Natural killer cell (primary cell): ENCODE measurements around the gene THSD7B. TPM values are rescaled to one million over a fixed set of nuclear protein-coding genes. Genes with fewer than 3 reads are reported as not detected.
"Not testable (repeated sequence)": the region's sequence is repeated elsewhere in the genome, so short reads cannot be mapped to it uniquely, and the experiment has no call there.

ENCODE experiments used
- ATAC-seq, 3 donors: fragments of 150-1000 bp in 2 of 3; fragments of 200-7000 bp in 1 of 3; cut with Tn5 transposase; 1 replicate in 1 of 3; 2 replicates in 2 of 3; pipeline ENCODE4 v1.10.0; 2021; ENCODE audit warnings: mild to moderate bottlenecking in 2 of 3, moderate library complexity in 2 of 3
- DNase-seq, 2 donors: peaks; one replicate each; pipeline versions ENCODE4 v3.0.0 to v3.0.0-alpha.2; 2013 to 2021; ENCODE audit warnings: mixed read lengths in 1 of 2
- H3K27ac ChIP-seq: one replicate; pipeline ENCODE4 v1.5.1; 2013; ENCODE audit warnings: mild to moderate bottlenecking, low read length
- H3K27me3 ChIP-seq: one replicate; pipeline ENCODE4 v1.6.1; 2013; ENCODE audit warnings: low read length; ENCODE audit not compliant: control insufficient read depth, insufficient read depth
- H3K36me3 ChIP-seq: one replicate; pipeline ENCODE4 v1.6.1; 2013; ENCODE audit warnings: low read length; ENCODE audit not compliant: control insufficient read depth, insufficient read depth
- H3K4me1 ChIP-seq: one replicate; pipeline ENCODE4 v1.6.1; 2013; ENCODE audit warnings: low read length; ENCODE audit not compliant: control insufficient read depth, insufficient read depth
- H3K4me3 ChIP-seq: one replicate; pipeline ENCODE4 v1.5.1; 2013; ENCODE audit warnings: low read length
- H3K9me3 ChIP-seq: one replicate; pipeline ENCODE4 v1.6.1; 2013; ENCODE audit warnings: low read length; ENCODE audit not compliant: control insufficient read depth, insufficient read depth
- H3K27ac Mint-ChIP-seq, 2 donors: one replicate each; pipeline ENCODE4 v1.8.0; 2022; ENCODE audit warnings: mild to moderate bottlenecking in 2 of 2, mixed read lengths in 2 of 2, moderate library complexity in 1 of 2
- H3K27me3 Mint-ChIP-seq, 2 donors: one replicate each; pipeline ENCODE4 v1.8.0; 2022; ENCODE audit warnings: low read depth in 2 of 2, mixed read lengths in 2 of 2
- H3K36me3 Mint-ChIP-seq: one replicate; pipeline ENCODE4 v1.8.0; 2022; ENCODE audit warnings: mixed read lengths
- H3K4me1 Mint-ChIP-seq, 2 donors: one replicate each; pipeline ENCODE4 v1.8.0; 2022; ENCODE audit warnings: mixed read lengths in 2 of 2
- H3K4me3 Mint-ChIP-seq: one replicate; pipeline ENCODE4 v1.8.0; 2022; ENCODE audit warnings: mild to moderate bottlenecking, moderate library complexity, mixed read lengths
- H3K9me3 Mint-ChIP-seq, 2 donors: one replicate each; pipeline ENCODE4 v1.8.0; 2022; ENCODE audit warnings: mixed read lengths in 2 of 2
- WGBS: methylation state at CpG from one replicate; pipeline ENCODE4 v1.1.7; 2013; ENCODE audit warnings: missing lambda C conversion rate; ENCODE audit not compliant: insufficient coverage; 5-methylcytosine and 5-hydroxymethylcytosine counted together
- intact Hi-C: fragments of 100-400 bp; cut with micrococcal nuclease; formaldehyde crosslinking; loops from one replicate; pipeline ENCODE4 v1.14.2; 2022
- total RNA-seq, 4 donors: library from RNA; stranded (reverse); fragments of 120-200 nt in 1 of 4; gene quantifications; one replicate each; pipeline versions ENCODE4 v1.2.3 to v1.2.4, GENCODE V29; 2013 to 2022
- TF ChIP-seq, protein P1 (sequence below): fragments of 200-600 bp; IDR thresholded peaks from one replicate; pipeline ENCODE4 v1.8.0; 2022; ENCODE audit warnings: antibody characterized with exemption

Gene THSD7B
- total RNA-seq, 3 donors from 2014 or later (not counting 1 experiment from before 2014, with no cell fraction given): not detected

DNA sequence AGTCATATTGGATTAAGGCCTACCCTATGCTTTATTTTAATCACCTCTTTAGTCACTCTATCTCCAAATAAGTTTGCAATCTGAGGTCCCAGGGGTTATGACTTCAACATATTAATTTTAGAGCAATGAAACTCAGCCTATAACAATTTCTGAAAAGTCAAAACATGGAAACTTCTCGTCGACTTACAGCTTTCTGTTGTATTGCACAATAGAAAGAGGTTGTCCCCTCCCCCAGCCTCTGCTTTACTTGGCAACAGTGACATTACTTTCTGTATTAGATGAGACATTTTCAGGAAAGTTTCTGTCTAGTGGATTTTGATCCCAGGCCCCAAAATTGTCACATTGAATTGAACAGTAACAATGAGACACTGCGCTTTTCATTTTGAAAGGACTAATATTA is 326.4 kb downstream of the THSD7B start:
- no peak for DNase-seq
- Mint-ChIP-seq H3K27me3 (no peaks in the 10 kb centered on the region), H3K9me3 (peaks cover 3 to 8% of the 10 kb centered on the region in 2 donors), H3K36me3 (no peaks in the 10 kb centered on the region), H3K4me3 (no peak overlapping the region), H3K27ac (no peak overlapping the region), H3K4me1 (no peaks in the 10 kb centered on the region)
- intact Hi-C loops: no loop called here
- H3K27me3 ChIP-seq: no peaks in the 10 kb centered on the region
- H3K4me1 ChIP-seq: no peaks in the 10 kb centered on the region
- no peaks in the 10 kb centered on the region for H3K36me3 ChIP-seq
- TF ChIP-seq, protein P1, sequence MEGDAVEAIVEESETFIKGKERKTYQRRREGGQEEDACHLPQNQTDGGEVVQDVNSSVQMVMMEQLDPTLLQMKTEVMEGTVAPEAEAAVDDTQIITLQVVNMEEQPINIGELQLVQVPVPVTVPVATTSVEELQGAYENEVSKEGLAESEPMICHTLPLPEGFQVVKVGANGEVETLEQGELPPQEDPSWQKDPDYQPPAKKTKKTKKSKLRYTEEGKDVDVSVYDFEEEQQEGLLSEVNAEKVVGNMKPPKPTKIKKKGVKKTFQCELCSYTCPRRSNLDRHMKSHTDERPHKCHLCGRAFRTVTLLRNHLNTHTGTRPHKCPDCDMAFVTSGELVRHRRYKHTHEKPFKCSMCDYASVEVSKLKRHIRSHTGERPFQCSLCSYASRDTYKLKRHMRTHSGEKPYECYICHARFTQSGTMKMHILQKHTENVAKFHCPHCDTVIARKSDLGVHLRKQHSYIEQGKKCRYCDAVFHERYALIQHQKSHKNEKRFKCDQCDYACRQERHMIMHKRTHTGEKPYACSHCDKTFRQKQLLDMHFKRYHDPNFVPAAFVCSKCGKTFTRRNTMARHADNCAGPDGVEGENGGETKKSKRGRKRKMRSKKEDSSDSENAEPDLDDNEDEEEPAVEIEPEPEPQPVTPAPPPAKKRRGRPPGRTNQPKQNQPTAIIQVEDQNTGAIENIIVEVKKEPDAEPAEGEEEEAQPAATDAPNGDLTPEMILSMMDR: no peak
- 89% methylated on average over 2 of the region's 3 CpGs for WGBS
- ATAC-seq: no peak
- no peak overlapping the region for H3K27ac ChIP-seq
- H3K4me3 ChIP-seq: no peak overlapping the region
- H3K9me3 ChIP-seq: no peaks in the 10 kb centered on the region

DNA sequence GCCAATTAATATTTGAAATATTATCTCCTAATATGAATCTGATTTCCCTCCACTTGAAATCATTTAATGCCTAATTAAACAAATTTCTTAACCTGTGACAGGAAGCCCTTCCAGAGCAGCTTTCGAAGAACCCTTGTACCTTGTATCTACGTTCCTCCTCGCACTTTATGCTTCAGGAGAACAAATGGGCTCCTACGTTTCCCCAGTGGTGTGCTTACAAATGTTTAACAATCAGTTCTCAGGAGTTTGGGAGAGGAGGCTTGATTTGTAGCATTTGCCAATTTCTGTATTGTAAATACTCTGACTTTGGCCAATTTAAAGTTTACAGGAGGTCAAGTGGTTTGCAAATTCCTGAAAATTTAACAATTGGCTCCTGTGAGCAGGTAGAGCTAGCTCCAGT is 327.8 kb downstream of the THSD7B start:
- H3K36me3 Mint-ChIP-seq: no peaks in the 10 kb centered on the region
- no peaks in the 10 kb centered on the region for H3K4me1 Mint-ChIP-seq
- H3K9me3 Mint-ChIP-seq: peaks cover 3 to 4% of the 10 kb centered on the region in 2 donors
- Histone ChIP-seq H3K36me3 (no peaks in the 10 kb centered on the region), H3K27me3 (no peaks in the 10 kb centered on the region), H3K9me3 (no peaks in the 10 kb centered on the region), H3K27ac (no peak overlapping the region), H3K4me3 (no peak overlapping the region), H3K4me1 (no peaks in the 10 kb centered on the region)
- 90% methylated on average over 4 of the region's 4 CpGs for WGBS
- TF ChIP-seq, protein P1: no peak
- no peaks in the 10 kb centered on the region for H3K27me3 Mint-ChIP-seq
- ATAC-seq (no peak), DNase-seq (no peak)
- H3K4me3 Mint-ChIP-seq: no peak overlapping the region
- H3K27ac Mint-ChIP-seq: no peak overlapping the region
- intact Hi-C loops: no loop called here

DNA sequence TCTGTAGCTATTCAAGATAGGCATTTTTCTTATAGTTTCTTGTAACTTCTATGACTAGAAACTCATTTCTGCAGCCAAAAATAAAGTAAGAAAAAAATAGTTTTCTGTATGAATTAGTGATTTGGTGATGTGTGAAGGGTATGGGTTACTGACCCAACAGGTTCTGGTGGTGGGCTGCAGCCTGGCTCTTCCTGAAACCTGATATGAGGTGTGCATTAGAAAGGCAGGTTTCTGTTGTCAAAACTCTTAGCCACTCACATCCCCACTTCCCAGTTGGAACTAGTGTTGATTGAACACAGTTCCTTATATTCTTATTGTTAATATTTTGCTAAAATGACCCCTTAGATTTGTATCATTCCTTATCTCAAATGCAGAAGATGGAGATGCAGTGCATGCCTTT is 330.8 kb downstream of the THSD7B start:
- Mint-ChIP-seq H3K9me3 (peaks cover 6 to 11% of the 10 kb centered on the region in 2 donors), H3K36me3 (no peaks in the 10 kb centered on the region), H3K27ac (no peak overlapping the region), H3K27me3 (no peaks in the 10 kb centered on the region), H3K4me3 (no peak overlapping the region), H3K4me1 (no peaks in the 10 kb centered on the region)
- H3K4me1 ChIP-seq: no peaks in the 10 kb centered on the region
- H3K27me3 ChIP-seq: no peaks in the 10 kb centered on the region
- H3K36me3 ChIP-seq: no peaks in the 10 kb centered on the region
- intact Hi-C loops: no loop called here
- H3K9me3 ChIP-seq: no peaks in the 10 kb centered on the region
- TF ChIP-seq, protein P1: no peak
- ATAC-seq: no peak
- H3K4me3 ChIP-seq: no peak overlapping the region
- no peak overlapping the region for H3K27ac ChIP-seq
- no peak for DNase-seq

DNA sequence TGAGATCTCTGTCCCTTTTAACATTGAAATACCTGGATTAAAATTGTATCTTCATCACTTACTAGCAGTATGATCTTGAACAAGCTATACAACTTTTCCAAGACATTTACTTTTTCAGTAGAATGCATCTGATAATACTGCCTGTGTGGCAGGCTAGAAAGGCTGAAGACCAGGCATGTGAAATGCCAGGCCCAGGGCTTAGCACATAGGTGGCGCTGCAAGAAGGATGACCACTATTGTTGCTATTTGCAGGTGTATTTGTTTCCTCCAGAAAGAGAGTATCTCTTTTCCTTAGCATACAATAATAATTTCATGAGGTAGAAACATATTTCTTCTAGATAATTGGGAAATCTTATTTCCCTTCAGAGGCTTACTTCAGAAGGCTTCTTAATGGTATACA is 331.3 kb downstream of the THSD7B start:
- Mint-ChIP-seq H3K4me1 (no peaks in the 10 kb centered on the region), H3K36me3 (no peaks in the 10 kb centered on the region), H3K9me3 (peaks cover 4 to 11% of the 10 kb centered on the region in 2 donors), H3K27me3 (no peaks in the 10 kb centered on the region), H3K4me3 (no peak overlapping the region), H3K27ac (no peak overlapping the region)
- Histone ChIP-seq H3K9me3 (peaks cover 1% of the 10 kb centered on the region), H3K4me3 (no peak overlapping the region), H3K36me3 (no peaks in the 10 kb centered on the region), H3K27me3 (no peaks in the 10 kb centered on the region), H3K4me1 (no peaks in the 10 kb centered on the region), H3K27ac (no peak overlapping the region)
- TF ChIP-seq, protein P1: no peak
- intact Hi-C loops: no loop called here
- no peak for ATAC-seq
- DNase-seq: no peak
- WGBS: 100% methylated on average over 1 of the region's 1 CpG

DNA sequence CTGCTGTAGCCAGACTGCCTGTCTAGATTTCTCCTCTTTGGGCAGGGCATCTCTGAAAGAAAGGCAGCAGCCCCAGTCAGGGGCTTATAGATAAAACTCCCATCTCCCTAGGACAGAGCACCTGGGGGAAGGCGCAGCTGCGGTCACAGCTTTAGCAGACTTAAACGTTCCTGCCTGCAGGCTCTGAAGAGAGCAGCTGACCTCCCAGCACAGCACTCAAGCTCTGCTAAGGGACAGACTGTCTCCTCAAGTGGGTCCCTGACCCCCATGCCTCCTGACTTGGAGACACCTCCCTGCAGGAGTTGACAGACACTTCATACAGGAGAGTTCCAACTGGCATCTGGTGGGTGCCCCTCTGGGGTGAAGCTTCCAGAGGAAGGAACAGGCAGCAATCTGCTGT is 336.5 kb downstream of the THSD7B start:
- H3K9me3 ChIP-seq, DNase-seq, H3K4me1 Mint-ChIP-seq, ATAC-seq, H3K4me3 Mint-ChIP-seq, H3K4me1 ChIP-seq, H3K36me3 ChIP-seq, H3K27ac ChIP-seq, H3K4me3 ChIP-seq, H3K36me3 Mint-ChIP-seq, intact Hi-C loops, H3K27ac Mint-ChIP-seq, H3K27me3 ChIP-seq, H3K27me3 Mint-ChIP-seq: not testable (repeated sequence)
- peaks cover 16 to 20% of the 10 kb centered on the region in 2 donors for H3K9me3 Mint-ChIP-seq
- WGBS: 94% methylated on average over 3 of the region's 3 CpGs
